ENCODE measurements around the gene MACC1.

- TF ChIP-seq ZNF687 (CRISPR knock-in tag; IDR thresholded peaks at IDR 0.05) (no peak), ZNF430 (CRISPR knock-in tag; IDR thresholded peaks at IDR 0.05) (no peak), CTCF (CRISPR knock-in tag; IDR thresholded peaks at IDR 0.05) (no peak), KDM2A (CRISPR knock-in tag; IDR thresholded peaks at IDR 0.05; ENCODE audit: borderline replicate concordance, low read depth) (no peak), FOXJ3 (CRISPR knock-in tag; IDR thresholded peaks at IDR 0.05; ENCODE audit: borderline replicate concordance) (no peak), KMT2B (CRISPR knock-in tag; IDR thresholded peaks at IDR 0.05) (no peak), ATF3 (CRISPR knock-in tag; IDR thresholded peaks at IDR 0.05) (no peak), ZNF468 (CRISPR knock-in tag; IDR thresholded peaks at IDR 0.05) (no peak), AHR (CRISPR knock-in tag; IDR thresholded peaks at IDR 0.05) (no peak), EZH2 (conservative IDR thresholded peaks at IDR 0.05; ENCODE audit: low read depth, low read length) (no peak), ZNF292 (CRISPR knock-in tag; IDR thresholded peaks at IDR 0.05; ENCODE audit: borderline replicate concordance, low read depth) (no peak), PBX3 (CRISPR knock-in tag; IDR thresholded peaks at IDR 0.05; ENCODE audit: borderline replicate concordance) (no peak)
Observed at GRCh38 chr7:20165146-20165510, 52.1 kb downstream of the MACC1 start.
